ENCODE data around the gene PKD2L1.

- TF ChIP-seq CTCF (conservative IDR thresholded peaks at IDR 0.05; ENCODE audit: low read depth, low read length) = no peak
- no peak for TF ChIP-seq EZH2 (IDR thresholded peaks at IDR 0.05; ENCODE audit: borderline replicate concordance, low read depth, low read length, poor library complexity, severe bottlenecking)
These were observed 32.8 kb upstream of the PKD2L1 start for GRCh38 chr10:100362570-100363496.
